ENCODE data around the gene GNAI2.
"Not testable (repeated sequence)": the region's sequence is repeated elsewhere in the genome, so short reads cannot be mapped to it uniquely, and the experiment has no call there.

Gene GNAI2

DNA sequence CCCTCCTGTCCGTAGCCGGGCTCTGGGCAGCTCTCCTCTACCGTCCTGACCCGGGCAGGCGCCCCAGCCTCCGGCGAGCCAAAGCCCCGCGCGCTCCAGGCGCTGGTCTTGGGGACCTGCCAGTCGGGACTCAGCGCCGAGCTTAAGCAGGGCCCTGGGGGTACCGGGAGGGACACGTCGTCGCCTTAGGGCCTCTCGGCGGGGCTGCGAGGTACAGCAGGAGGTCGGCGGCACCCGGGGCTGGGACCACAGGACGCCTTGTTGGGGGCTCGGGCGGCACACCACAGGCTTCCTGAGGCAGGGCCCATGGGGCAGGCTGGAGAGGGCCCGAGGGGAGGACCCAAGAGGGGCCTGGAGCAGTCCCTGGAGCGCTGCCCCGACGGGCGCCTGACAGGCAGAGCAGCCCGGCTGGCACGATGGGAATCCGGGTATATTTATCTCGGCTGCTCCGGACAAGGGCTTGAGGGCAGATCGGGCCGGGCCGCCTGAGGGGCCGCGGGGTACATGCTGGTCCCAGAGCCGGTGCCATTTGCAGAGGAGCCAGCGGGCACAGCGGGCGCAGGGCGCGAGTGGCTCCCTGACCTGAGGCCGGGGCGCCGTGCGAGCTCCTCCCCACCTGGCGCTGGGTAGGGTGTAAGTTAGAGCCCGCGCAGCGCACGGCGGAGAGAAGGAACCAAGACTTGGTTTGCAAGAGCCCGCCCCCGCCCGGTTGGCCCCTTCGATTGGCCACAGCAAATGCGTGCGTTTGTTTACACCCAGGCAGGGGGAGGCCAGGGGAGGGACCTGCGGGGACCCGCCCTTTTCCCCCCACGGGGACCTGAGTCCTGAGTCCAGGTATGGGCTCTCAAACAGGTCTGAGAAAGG, 30.4 kb upstream of the GNAI2 start:
- DNase-seq = peak; percentile 21

DNA sequence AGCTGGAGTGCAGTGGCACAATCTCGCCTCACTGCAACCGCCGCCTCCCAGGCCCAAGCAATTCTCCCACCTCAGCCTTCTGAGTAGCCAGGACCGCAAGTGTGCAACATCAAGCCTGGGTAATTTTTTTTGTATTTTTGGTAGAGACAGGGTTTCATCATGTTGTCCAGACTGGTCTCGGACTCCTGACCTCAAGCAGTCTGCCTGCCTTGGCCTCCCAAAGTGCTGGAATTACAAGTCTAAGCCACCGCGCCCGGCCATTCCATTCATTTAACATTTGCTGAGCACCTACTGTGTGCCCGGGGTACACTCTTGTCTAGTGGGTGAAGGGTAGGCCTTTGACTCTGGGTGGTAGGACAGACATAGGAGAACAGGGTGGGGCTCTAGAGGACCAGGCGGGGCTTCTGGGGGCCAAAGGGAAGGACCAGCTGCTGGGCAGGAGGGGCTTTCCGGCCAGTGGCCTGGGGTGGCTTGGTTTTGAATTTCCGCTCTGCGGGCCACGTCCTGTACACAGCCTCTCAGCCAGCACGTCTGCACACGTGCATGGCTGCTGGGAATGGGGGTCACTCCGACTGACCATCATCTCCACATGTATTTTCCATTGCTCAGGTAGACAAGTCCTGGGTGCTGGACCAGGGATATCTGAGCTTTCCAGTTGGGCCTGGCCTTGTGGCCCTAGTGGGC, 28.5 kb upstream of the GNAI2 start:
- DNase-seq = no peak

DNA sequence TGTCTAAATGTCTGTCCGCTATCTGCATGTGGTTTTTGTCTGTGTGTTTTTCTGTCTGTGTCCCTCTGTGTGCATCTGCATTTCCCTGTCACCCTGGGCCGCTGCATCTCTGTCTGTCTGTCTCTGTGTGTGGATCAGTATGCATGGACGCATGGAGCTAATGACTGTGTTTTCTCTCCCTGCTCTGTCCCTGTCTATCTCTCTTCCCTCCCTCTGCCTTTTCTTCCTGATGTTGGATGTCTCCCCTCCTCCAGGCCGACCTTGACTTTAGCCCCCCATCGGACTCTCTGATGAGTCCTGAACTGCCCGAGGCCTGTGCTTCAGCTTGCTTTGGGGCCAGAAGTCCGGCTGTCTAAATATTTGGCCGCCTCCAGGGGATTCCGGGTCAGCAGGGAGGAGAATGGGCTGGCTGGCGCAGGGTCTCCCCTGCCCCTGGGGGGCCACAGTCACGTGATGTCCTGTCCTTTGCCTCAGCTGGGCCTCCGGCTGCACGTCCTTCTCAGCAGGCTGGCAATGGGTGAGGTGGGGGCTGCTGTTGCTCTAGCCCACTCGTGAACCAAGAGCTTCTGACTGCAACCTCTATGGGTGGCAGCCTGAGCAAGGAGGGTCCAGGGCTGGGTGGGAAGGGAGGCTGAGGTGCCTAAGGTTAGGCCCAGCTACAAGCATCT, 27.2 kb upstream of the GNAI2 start:
- no peak for DNase-seq

DNA sequence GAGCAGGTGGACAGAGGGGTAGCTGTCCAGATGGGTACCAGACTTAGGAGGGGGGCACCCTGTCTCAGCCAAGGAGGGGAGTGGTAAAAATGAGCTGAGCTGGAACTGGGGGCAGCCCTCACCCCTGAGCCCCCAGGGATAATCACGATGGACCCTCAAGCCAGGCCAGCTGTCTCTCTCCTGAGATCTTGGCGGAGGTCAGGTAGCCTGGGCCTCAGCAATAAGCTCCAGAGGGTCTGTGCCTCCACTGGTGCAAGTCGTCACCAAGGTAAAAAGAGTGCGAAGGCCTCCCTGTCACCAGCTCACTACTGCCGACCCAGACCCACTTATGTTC, 25.9 kb upstream of the GNAI2 start:
- DNase-seq = no peak

DNA sequence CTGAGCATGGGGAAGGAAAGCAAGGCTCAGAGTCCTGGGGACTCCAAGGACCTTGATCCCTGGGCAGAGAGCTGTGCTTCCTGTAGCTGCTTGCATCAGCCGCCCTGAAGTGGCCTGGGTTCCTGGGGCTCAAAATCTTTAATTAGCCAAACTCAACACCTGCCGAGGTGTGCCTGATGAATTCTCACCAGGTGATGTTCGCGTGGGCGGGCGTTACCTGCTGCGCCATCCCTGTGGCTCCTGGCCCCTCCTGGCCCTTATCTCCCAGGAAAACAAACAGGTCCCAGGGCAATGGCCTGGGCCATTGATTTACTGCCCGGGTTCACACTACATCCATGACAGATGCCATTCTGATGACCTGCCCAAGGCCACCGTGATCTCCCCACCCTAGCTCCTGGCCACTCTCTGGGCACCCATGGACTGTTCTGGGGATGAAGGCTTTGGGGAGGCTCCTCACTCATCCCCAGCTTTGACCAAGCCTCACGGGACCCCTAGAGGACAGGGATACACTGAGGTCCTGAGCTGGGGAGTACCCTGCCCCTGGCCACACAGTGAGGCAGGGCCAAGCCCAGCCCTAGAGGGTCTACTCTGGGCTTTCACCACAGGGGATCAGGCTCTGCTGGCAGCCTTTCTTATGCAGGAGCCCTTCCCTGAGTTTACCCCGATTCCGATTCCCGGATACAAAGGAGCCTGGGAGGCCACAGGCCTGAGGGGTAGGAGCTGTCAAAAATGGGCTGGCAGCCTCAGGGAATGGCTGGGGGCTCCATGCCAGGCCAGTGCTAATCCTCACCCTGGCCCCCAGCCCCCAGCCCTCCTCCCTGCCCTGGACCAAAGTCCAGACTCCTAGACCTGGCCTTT, 25.3 kb upstream of the GNAI2 start:
- DNase-seq = no peak

DNA sequence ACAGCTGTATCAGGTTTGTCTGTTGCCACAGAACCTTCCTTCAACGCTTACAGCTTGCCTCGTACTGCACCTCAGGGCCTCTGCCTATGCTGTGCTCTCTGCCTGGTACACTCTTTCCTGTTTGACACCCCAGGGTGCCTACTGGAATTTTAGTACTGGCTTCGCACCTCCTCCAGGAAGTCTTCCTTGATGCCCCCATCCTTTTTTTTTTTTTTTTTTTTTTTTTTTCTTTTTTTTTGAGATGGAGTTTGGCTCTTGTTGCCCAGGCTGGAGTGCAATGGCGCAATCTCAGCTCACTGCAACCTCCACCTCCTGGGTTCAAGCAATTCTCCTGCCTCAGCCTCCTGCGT, 24.7 kb upstream of the GNAI2 start:
- DNase-seq = not testable (repeated sequence)

DNA sequence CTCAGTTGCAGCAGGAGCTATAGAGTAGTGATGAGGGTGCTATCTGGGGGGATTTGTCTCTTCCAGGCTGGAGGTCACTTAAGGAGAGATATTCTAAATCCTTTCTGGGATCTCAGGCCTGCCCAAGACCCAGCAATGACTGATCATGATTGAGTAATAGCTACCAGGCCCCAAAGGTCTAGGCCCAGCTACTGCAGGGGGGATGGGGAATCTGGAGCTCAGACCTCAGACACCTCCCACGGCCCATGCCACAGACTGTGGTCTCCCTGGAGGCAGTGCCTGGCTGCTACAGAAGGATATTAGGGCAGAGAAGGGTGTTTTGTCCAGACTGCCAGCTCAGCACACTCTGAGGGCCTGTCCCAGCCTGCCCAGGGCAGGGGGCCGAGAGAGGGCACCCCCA, 24.1 kb upstream of the GNAI2 start:
- DNase-seq = no peak

DNA sequence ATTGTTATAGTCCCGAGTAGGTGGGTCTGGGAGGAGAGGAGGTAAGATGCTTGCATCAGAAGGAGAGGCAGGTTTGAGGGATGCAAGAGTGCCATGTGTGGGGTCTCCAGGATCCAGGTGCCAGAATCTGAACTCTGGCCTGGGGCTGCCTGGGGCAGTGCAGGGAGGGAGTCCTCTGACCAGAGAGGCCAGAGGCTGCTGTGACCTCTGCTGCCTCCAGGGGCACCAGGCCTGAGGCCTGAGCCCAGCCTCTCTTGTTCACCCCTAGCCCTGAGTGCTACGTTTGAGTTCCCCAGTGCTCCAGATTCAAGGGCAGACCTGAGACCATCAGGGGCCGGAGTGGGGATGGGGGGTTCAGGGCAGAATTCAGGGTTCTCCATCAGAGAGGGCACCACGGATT, 23.5 kb upstream of the GNAI2 start:
- no peak for DNase-seq

DNA sequence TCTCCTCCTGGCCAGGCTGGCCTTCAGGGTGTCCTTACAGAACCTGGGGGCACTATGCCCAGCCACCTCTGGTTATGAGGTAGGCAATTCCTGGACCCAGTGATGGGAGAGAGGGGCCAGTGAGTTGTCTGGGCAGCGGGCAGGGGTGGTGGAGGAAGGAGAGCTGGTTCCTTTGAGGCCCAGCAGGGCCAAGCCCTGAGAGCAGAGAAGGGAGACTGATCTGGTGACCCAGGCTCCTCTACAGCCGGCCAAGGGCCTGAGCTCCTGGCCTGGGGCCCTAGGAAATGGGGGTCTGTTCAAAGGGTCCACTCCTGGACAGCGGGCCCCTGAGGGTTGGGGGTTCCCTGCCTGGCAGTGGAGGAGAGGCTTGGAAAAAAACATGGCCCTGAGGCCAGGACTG, 23.0 kb upstream of the GNAI2 start:
- DNase-seq = no peak

DNA sequence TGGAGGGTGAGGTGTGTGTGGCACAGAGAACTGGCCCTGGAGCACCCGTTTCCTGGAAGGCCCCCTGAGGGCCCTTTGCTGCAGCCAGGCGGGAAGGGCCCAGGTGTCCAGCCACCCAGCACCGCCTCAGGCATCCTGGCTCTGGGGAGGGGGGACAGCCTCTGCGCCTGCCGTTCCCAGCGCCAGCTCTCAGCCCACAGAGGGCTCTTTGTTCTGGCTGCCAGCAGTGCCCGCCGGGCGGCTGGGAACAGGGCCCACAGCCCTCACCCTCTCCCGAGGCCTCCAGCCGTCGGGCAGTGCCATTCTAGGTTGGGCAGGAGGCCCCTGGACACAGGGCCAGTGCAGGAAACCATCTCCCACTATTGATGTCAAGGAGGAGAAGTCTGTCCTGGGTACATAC, 22.6 kb upstream of the GNAI2 start:
- no peak for DNase-seq

DNA sequence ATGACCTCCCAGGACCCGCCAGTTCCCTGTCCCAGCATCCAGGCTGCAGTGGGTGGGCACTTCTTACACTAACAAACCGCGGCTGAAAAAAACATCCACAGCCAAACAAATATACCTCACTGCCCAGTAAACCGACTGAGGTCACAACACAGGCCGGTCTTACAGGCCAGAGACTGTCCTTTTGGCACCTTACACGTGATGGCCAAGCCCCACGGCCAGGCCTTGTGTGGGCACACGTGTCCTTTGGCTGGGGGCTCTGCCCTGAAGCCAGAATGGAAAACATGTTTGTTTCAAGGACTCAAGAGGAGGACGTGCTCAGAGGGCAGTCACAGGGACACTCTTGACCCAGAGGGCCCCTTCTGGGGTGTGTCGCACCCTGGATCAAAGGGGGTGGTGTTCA, 21.2 kb upstream of the GNAI2 start:
- no peak for DNase-seq

DNA sequence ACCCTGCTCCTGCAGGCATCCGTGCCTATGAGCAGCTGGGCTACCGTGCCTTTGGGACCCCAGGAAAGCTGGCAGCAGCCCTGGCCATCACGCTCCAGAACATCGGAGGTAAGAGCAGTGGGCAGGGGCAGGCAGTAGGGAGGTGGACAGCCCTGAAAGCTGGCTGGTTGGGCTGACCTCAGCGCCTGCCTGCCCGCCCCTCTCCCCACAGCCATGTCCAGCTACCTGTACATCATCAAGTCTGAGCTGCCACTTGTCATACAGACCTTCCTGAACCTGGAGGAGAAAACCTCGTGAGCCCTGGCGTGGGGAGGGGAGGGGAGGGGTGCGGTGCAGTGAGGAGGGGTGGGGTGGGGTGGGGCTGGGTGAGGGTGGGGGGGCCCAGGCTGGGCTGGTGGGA, 20.5 kb upstream of the GNAI2 start:
- no peak for DNase-seq

DNA sequence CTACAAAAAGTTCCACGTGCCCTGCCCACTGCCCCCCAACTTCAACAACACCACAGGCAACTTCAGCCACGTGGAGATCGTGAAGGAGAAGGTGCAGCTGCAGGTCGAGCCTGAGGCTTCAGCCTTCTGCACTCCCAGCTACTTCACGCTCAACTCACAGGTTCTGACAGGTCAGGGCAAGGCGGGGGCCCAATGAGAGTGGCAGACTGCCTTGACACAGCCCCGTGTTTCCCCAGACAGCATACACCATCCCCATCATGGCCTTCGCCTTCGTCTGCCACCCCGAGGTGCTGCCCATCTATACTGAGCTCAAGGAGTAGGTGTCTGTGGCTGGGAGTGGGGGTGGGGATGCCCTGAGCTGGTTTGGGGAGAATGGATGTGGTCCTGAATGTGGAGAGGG, 18.3 kb upstream of the GNAI2 start:
- DNase-seq = no peak

DNA sequence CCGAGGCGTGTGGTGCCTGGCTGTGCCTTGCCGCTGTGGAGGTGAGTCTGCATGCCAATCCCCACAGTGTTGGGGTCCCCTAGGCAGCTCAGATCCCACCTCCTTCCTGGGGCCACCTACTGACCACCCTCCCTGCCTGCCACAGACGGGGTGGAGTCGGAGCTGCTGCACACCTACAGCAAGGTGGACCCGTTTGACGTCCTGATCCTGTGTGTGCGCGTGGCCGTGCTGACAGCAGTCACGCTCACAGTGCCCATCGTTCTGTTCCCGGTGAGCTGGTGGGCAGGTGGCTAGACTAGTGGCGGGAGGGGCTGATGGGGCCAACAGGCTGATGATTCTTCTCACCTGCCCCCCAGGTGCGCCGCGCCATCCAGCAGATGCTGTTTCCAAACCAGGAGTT, 17.6 kb upstream of the GNAI2 start:
- DNase-seq = no peak

DNA sequence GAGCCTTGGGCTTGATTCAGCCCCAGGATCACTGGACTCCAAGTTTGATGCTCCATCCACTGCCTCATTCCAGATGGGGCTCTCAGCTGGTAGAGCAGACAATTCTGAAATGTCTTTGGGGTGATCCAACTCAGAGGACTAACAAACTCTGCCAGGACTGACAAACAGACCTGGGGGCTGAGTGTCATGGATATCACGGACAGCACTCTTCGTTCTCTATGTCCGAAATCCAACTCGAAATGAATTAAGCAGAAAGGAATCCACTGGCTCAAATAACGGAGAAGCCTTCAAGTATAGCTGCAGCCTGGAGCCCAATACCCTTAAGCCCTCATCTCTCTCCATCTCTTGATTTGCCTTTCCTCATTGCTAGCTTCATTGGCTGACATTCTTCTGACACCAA, 16.7 kb upstream of the GNAI2 start:
- DNase-seq = no peak

DNA sequence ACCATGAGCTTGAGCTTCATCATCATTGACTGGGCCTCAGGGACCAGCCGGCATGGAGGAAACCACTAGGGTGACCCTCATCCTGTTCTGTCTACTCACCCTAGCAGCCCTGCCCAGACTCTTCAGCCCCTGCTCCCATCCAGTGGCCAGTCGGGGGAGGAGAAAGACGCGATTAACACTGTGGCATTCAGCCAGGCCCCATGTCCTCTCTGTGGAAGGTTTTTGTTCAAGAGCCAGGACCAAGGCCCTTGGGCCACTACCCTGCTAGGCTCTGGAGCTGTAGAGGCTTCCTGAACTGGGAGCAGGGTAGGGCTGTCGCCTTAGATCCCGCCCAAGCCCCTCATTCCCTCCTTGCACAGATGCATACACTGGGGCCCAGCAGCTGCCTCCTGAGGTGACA, 15.9 kb upstream of the GNAI2 start:
- no peak for DNase-seq

DNA sequence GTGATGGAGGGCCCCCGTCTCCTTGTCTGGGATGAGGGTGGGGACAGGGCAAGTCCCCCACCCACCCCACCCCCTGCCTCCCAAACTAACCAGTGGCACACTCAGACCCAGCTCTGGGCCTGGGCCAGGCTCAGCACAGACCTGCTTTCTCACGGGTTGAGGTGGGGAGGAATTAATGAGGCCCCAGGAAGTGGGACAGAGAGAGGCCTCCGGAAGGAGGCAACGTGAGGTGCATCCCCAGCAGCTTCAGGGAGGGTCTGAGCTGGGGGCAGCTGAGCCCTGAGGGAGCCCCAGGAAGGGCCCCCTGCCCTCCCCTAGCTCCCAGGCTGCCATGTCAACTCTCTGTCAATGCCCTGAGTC, 15.0 kb upstream of the GNAI2 start:
- no peak for DNase-seq

DNA sequence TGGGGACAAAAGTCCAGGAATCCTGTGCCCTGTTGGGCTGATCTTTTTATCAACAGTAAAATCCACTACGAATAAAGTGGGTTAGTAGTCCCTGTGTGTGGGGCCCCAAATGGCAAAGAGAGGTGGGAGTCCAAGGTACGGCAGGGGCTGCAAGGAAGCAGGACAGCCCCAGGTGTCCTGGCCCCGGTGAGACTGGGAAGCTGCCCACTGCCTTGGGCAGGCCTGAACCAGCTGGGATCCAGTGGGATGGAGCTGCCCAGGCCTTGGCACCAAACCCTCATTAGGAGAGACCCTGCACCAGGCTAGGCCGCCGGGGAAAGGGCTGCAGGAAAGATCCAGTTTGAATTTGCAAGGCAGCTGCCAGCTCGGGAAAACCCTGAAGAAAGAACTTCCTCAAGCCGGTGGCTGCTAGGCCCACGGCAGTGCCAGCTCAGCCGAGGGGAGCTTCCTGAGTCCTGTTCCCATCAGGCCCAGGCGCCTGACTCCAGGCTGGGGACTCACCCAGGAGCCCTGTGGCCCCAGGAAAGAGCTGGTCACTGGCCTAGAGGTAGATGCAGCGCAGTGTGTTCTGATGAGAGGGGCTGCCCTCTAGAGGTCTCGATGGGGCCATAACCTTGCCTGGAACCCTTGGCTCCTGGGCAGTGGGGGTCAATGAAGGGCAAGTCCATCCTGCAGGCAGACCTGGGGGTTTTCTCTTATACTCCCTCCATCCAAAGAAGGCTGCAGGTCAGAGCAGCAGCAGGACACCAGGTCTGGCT, 14.4 kb upstream of the GNAI2 start:
- DNase-seq = no peak

DNA sequence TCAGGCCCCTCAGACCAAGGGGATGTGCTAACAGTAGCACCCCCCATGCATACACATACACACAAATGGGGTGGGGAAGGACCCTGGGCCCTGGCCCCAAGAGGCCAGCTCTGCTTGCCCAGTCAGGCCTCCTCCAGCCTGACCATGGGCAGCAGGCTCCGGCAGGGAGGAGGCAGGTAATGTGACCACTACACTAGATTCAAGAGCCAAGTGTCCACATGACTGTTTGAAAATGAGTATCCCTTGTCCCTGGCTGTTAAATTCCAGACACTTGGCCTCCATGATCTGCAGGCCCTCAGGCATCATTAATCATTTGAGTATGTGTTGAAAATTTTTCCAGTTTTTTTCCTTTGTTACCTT, 13.9 kb upstream of the GNAI2 start:
- DNase-seq = no peak

DNA sequence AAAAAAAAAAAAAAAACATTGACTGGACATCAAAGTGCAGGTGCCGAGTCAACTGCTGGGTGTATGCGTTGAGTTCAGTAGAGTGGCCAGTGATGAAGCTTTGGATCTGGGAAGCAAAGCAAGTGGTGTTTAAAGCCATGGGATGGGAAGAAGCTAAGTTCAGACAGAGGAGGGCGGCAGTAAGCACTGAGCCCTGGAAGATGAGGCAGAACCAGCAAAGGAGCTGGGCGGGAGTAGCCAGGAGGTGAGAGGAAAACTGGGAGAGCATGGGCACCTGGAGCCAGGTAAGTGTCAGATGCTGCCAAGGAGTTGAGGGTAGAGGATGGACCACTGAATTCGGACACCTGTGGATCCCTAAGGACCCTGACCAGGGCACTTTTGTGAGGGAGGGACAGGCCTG, 11.4 kb upstream of the GNAI2 start:
- no peak for DNase-seq

DNA sequence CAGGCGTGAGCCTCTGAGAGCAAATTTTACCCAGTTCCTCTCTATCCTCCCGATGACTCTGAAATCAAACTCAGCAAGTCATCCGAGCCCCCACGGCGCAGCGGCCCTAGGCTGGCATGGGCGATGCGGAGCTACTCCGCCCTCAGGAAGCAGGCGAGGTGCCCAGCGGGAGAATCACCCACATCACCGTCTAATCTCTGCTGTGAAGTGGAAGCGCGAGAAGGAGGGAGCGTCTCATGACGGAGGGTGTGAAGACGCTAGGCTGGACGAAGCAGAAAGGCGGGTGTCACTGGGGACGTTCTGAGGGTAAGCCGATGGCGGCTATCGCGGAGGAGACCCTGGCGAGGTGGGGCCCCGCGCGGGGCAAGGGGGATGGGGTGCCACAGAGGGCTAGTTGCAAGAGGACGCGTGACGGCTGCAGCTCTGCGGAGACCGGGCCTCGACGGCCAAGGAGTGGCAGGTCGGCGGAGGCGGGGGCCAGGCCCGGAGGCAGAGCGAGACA, 9.1 kb upstream of the GNAI2 start:
- DNase-seq = no peak

DNA sequence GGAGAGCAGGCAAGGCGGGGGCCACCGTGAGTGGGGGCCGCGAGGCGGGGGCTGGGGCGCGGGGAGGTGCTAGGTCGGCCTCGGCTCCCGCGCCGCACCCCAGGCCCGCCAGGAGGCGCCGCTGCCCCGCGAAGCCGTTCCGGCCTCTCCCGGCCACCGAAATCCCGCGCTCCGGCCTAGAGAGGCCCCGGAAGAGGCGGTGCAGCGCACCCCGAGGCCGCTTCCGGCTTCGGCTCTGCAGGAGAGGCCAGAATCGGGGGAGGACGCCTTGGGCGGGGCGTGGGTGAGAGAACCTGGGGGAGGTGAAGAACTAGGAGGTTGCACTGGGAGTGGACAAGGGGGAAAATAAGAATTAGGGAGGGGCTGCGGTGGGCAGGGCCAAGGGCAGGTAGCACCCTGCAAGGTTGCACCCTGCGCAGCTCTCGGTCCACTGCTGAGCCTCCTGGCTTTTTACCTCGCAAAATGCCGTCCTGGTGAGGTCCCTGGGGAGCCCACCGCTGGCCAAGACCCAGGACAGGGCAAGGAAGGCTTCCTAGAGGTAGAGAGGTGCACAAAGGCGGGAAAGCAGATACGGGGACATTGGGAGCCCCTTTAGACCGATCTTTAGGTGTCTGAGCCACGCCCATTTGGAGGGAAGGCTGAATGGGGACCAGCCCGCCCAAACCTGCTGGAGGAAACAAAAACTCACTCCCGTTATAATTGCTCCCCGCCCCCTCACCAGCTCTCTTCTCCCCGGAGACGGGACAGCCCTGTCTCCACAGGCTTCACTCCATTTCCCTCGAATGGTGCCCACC, 8.4 kb upstream of the GNAI2 start:
- peak; percentile 58 for DNase-seq
